Measurements from ENCODE around the gene ADAMTS8.

The ADAMTS8 gene

DNA sequence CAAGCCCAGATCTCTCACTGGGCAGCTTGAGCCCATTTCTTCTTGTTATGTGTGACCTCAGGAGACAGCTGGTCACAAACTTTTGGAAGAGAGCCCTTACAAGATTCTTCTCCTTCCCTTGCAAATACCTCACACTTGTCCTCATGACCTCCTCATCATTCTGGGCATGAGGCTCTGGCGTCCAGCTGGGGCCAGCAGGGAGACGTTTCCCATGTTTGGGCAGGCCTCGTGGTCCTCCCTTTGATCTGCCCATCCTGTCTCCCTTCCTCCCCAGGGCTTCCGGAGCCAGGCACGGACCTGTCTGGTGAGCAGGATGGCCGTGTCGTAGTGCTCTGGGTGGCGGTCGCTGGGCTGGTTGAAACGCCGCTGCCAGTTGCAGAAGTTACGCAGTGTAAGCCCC is 9.7 kb downstream of the ADAMTS8 start:
- no peak for DNase-seq (ENCODE audit: low read depth)

DNA sequence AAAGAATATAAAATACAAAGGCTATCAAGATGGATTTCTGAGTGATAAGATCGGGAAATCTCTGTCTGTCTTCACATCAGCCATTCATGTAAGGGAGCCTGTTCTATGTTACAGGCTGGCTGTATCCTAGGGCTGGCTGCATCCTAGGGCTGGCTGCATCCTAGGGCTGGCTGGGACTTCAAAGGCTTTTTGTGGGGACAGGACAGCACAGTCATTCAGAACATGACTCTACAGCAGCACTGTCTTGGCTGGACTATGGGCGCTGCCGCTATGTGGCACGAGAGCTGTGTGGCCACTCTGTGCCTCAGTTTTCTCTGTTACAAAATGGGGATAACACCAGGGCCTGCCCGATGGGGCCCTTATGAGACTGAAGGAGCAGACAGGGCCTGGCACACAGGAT is 10.2 kb downstream of the ADAMTS8 start:
- DNase-seq (ENCODE audit: low read depth): no peak

DNA sequence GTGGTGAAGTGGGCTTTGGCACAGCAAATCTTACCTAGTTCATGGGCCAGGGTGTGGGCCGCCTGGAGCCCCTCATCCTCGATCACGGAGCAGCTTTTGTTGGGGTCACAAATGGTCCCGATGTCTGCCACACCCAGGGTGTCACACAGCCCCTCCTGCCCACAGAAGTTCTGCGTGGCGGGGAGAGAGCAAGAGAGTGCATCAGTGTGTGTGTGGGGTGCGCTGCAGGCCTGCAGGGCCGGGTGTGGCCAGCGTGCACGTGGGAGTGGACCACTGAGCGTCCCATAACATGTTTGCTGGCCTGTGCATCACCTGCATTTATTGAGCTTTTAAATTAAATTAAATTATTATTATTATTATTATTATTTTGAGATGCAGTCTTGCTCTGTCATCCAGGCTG is 11.5 kb downstream of the ADAMTS8 start:
- DNase-seq (ENCODE audit: low read depth): no peak

DNA sequence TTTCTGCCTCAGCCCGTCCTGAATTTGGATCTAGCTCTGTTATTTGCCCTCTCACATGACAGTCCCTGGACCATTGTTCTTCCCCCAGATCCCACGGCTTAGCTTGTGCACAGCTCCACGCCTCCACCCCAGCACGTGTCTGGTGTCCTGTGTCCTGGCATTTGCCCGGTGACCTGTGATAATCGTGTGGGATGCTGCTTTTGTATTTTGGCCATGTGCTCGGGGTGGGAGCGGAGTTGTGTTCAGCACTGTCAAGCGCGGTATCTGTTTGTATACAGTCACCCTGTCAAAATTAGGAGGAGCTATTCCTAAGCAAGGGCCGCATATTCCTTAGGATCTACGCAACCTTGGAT is 11.9 kb downstream of the ADAMTS8 start:
- DNase-seq (ENCODE audit: low read depth): no peak

DNA sequence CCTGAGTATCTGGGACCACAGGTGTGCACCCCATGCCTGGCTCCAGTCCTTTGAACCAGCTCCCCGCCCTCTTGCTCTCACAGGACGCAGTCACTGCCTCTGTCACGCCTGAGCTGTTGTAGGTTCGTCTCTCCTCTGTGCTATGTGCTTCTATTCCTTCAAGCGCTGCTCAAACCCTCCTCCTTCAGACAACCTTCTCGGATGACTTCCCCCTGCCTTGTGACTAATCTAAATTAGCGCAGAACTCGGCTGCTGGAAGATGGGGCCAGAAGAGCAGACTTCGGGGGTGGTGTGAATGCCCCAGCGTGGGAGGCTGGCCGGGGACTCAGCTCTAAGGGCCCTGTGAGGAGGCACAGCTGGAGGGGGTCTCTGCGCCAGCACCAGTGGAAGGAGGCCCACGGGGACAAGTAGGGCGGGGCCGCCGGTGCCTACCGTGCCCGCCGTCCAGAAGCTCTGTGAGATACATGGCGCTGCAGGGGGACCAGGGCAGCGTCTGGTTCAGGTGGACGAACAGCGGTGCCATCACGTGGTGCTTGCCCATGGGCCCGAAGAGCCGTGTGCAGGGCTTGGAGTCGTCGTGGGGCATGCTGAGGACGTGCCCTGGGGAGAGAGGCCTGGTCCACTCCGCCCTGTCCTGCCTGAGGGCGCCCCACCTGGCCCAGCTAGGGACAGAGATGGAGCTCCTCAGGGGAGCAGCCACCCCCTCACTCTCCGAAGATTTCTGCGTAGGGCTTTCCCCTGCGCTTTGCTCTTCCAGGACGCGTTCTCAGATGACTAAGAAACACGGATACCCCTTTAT is 12.5 kb downstream of the ADAMTS8 start:
- DNase-seq (ENCODE audit: low read depth): no peak

DNA sequence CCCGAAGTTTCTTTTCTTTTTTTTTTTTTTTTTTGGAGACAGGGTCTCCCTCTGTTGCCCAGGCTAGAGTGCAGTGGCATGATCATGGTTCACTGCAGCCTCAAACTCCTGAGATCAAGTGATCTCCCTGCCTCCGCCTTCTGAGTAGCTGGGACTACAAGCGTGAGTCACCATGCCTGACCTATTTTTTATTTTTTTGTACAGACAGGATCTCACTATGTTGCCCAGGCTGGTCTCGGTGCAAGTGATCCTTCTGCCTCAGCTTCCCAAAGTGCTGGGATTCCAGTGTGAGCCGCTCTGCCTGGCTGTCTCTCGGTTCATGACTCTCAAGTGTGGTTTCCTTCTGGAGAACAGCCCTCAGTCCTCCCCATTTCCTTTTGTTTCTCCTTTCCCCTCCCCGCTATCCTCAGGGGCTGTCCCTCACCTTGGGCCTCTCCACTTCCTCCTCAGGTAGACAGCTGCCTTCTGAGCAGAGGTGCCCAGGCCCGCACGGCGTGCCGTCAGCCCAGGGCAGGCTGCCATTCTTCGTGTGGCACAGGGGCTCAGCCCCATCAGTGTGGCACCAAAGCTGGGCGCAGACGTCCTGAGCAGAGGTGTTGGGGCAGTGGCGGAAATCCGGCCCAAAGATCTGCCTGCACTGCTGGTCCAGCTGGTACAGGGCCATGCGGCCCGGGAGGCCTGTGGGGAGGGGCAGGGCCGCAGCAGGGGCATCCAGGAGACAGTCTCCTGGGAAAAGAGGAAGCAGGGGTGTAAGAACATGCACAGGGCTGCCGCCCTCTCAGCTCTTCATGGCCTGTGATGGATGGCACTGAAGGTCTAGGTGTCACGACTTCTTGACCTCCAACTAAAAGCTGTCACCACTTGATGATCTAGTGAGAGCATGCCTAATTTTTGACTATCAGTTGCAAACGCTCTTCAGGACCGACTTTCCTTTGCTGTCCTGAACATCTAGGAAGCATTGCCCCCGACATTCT is 14.0 kb downstream of the ADAMTS8 start:
- no peak for DNase-seq (ENCODE audit: low read depth)

DNA sequence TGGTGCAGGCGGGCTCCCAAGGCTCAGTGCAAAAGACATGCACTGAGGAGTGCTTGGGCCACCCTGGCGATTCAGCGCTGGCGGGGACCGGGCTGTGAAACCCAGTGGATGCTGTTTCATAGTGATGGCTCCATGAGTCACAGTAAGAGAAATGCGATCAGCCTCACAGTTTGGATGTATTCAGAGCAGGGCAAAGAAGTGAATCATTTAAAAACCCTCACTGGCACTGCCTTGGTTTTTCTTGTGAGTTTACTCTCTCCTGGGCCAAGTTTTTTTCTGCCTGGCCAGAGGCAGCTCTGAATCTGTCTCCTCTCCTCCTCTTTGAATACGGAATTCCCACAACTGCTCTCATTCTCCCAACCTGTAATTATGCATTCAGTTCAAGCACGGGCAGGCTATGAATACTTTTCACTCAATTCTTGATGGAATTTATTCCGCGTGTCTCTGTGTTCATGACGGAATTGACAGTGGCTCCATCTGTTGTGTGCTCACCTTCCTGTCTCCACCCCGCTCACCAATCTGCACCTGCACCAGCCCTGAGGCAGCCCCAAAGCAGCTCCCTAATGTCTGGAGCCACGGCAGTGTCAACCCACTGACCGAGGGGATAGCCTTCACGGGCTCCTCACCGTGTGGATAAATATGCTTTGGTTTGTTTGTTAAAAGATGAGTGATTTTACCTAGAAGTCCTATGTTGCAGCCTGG is 14.9 kb downstream of the ADAMTS8 start:
- no peak for DNase-seq (ENCODE audit: low read depth)

DNA sequence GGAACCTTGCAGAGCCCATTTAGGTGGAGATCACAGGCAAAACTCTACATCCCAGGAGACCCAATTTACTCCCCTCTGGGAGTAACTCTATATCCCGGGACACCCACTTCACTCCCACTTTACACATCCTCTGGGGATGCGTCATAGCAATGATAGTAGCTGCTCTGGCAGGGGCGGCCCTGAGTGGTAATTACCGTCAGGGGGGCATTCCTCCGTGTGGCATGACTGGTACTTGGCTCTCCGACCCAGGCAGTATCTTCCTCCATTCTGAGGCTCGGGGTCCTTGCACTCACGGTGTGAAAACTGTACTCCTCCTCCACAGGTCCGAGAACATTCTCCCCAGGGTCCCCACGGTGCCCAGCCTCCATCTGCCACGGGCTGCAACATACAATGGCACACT is 17.2 kb downstream of the ADAMTS8 start:
- DNase-seq (ENCODE audit: low read depth): no peak

DNA sequence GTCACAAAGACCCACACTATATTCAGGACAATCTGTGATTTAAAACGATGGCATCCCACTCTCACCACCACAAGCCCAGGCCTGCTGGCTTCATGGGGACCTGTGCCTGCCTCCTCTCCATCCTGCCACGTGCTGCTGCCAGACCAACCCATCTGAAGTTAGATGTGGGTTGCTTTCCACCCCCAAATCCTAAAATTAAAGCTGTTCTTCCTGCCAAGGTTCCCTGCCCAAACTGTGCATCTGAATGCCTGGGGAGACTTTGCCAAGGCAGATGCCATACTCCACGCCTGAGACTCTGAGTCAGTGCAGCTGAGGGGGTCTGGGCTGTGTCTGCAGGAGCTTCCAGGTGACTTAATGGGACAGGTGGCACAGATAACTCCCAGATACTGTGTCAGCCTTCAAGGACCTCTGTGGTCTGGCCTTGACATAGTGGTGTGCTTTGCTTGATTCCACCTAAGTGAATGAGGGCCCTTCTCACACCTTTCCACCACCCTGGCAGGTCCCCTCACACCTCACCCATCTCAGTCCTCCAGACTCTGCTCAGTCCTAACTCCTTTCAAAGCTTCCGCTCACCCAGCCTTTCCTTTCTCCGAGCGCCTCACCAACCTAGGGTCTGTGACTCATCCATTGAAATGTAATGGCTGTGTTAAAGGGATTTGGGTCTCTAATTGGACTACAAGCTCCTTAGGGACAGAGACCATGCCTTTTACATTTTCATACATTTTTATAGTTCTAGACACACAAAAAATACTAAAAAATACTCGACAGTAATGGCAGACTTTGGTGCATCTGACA is 18.6 kb downstream of the ADAMTS8 start:
- no peak for DNase-seq (ENCODE audit: low read depth)

DNA sequence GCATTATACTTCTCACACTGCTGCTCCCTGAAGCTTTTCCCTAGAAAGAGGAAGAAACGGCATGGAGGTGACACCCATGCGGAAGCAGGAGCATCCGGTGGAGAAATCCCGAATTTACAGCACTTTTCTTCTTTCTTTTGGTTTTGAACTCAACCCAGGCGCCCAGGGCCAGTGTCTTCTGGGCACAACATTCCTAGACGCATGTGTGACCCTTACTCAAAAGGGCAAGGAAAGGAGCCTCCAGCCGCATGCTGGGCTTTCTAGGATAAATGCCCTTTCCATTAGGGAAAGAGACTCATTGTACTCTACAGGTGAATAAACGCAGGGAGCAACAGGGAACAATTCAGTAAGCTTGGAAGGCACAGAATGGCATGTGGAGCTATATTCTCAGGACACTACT is 19.5 kb downstream of the ADAMTS8 start:
- DNase-seq (ENCODE audit: low read depth): no peak

DNA sequence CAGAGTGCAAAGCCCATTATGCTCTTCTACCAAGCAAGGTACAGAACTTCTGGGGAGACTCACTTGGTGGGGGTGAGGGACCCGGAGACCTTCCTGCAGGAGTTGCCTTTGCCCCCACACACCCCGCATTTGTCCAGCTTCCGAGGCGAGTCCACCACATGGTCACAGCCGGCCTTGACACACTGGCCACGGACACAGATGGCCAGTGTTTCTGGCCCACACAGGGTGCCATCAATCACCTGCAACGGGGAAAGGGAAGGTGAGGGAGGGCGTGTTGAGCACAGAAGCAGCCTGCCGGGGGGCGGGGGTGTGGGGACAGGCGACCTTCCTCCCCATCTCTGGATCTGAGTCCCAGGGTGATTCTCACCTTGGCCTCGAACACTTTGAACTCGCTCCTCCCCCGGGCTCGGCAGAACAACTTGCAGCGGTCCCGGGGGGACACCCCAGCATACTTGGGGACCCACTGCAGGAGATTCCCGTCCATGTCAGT is 20.0 kb downstream of the ADAMTS8 start:
- DNase-seq (ENCODE audit: low read depth): no peak

DNA sequence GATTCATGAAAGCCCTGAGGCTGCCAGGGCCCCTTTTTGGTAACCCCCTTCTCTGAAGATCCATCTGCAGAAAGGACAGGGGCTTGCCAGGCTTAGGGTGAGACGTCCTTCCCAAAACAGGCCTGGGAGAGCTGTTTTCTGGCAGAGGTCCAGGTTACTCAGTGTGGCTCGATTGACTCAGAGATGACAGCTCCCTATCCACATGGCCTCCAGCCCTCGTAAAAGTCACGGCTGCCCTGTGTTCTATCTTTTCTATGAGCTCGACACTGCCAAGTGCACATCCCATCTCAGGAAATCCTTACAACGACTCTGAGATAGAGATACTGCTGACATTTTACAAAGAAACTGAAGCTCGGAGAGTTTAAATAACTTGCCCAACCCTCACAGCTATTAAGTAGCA is 20.4 kb downstream of the ADAMTS8 start:
- DNase-seq (ENCODE audit: low read depth): no peak

DNA sequence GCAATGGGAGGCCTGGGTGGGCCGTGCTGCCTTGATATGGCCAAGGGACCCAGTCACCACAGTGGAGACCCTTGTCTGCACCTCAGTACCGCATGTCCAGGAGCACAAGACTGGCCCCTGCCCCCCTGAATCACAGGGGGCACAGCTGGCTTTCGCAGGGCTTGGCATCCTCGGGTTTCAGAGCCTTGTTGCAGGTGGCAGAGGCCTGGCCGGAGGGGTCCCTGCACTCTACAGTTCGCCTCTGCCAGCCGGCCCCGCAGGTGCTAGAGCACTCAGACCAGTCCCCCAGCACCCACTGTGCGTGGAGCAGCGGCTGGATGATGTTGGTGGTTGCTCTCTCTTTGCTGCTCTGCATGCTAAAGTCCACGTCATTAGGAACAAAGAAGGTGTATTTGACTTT is 23.0 kb downstream of the ADAMTS8 start:
- no peak for DNase-seq (ENCODE audit: low read depth)

DNA sequence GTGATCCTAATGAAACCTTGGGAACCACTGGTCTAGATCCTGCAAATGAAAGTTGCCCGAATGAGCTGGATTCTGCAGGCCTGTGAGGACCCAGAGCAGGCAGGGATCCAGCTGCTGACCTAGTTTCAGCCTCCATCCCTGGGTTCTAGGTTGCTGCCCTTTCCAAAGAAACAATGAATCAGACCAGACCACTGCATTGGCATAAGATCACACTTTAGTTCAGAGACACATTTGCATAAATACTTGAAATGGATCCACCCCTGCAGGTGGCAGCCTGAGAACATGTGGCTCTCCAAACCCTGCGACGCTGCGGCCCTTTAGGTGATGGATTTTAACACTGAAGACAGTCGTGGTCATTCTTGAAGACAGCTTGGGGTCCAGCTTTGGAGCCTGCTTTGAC is 23.7 kb downstream of the ADAMTS8 start:
- DNase-seq (ENCODE audit: low read depth): no peak

DNA sequence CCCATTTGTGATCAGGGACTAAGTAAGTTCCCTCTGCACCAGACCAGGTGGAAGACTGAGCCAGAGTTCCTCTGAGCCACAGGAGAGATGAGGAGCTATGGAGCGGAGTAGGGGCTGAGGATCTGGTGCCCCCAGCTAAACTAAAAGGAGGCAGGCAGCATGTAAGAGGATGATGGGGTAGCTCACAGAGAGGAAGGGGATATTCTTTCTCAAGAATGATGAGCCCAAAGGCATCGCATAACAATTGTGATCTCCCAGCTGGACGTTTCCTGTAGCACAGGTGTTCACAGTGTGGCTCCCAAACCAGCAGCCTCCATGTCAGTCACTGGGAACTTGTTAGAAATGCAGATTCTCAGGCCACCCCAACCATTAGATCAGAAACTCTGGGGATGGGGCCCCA is 24.4 kb downstream of the ADAMTS8 start:
- DNase-seq (ENCODE audit: low read depth): no peak

DNA sequence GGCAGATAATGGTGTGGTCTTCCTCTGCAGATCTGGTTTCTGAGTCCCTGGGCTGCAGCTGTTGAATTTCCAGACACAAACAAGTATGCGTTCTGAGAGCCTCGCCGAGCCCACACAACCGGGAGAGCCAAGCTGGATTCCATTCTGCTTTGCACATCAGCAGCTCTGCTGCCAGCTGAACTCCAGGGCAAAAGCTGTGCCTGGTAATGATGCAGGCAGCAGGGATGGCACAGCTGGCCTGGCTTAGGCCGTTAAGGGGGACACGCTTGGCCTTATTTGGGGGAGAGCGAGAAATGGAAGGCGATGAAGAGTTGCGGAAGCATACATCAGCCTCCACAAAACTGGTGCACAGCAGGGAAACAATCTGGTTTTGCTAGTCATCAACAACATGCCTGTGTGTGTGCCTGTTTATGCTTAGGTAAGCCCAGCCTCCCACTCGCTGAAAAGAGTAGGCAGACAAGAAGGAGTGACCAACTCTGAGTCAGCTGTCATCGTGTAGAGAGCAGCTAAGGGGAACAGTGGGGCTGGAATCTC is 25.1 kb downstream of the ADAMTS8 start:
- no peak for DNase-seq (ENCODE audit: low read depth)

DNA sequence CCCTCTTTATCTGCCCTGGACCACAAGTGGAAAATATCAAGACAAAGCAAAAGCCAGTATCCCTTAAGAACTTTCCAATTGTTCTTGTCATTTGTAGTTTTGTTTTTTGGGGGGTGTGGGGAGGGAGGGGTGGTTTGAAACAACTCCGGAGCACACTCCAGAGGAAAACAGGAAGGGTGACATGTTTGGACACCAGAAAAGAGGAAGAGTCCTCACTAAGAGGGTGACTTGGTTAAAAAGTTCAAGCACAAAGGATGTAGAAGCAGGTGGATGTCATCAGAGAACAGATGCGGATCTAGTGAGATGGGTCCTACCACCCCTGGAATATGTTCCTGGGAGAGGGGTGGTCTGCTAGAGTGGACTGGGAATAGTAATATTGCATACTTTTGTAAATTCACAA is 25.8 kb downstream of the ADAMTS8 start:
- DNase-seq (ENCODE audit: low read depth): no peak

DNA sequence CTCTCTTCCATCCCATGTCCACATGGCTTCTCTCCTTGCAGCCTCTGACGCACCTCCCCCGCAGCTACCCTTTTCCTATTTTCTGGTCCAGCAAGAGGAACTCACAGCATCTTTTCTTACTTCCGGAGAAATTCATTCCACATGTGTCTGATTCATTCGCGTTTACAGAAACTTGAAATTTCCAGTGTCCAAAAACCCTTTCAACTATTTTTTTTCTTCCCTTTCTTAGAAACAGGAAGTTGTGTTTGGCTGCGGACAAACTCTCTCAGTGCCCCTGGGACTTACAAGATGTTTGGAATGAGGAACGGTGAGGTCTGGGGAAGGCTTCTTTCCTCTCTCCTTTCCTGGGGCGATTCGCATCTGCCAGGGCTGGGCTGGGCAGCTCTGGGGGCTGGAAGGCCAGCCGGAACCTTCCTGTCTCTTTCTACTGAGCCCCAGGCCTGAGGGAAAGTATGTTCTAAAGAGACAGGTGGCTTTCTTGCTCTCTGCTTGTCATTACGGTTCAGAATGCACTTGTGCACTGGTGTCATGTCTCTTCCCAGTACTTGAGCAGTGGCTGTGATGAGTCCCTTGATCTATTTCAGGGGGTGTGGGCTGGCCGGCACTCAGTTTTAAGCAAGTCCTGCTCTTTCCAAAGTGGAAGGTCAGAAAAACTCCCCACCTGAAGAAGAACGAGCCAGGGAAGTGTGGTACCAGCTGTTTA is 27.5 kb downstream of the ADAMTS8 start:
- no peak for DNase-seq (ENCODE audit: low read depth)

DNA sequence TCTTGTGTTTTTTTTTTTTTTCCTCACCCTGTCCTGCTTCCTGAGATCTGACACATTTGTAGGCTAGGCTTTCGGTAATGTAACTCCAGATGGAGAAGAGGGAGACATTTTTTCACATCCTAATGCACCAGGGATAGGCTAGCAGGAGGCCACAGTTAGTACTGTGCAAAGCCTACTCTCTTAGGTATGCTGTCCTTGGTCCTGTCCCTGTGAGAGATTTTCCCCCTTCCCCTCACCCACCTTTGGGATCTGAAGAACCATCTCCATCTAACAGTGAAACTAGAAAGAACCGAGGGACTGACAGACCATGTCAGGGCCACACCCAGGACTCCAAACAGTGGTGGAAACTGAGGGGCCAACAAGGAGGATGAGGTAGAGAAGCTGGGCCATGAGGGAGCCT is 29.2 kb downstream of the ADAMTS8 start:
- DNase-seq (ENCODE audit: low read depth): no peak

DNA sequence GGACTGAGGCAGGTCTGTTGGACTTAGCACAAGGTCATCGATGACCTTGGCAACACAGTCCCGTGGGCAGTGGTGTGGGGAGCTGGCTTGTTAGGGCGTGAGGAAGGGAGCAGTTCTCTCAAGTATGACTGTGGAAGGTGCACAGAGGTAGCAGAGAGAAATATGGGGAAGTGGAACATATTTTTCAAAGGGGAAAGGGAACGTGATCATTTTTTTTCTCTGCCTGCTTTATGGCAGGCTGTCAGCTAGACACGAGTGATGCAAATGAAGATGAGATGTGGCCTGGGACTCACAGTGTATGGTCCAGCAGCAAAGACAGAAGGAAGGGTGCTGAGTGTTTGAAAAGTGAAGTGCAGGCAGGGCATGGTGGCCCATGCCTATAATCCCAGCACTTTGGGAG is 30.6 kb downstream of the ADAMTS8 start:
- no peak for DNase-seq (ENCODE audit: low read depth)

DNA sequence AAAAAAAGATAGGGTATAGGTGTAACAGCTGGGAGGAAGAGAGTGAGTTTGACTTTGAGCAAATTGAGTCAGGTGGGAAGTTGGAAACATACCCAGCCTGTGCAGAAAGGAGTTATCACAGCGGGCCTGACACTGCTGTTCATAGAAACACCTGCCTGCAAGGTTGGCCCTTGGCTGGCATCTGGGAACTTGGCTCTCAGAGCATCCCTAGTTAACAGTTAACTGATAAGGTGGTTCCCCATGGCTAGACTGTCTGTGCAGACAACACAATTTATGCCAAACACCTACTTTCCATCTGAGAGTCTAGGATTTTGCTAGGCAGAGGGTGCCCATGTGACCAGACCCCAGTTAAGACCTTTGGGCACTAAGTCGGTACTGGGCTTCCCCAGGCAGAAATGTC is 31.4 kb downstream of the ADAMTS8 start:
- no peak for DNase-seq (ENCODE audit: low read depth)
